ENCODE measurements around the gene MRPL1.
"Not testable (repeated sequence)": the region's sequence is repeated elsewhere in the genome, so short reads cannot be mapped to it uniquely, and the experiment has no call there.

Gene MRPL1

GRCh38 chr4:77963004-77963403 lies 100.4 kb downstream of the MRPL1 start:
- no peak for DNase-seq

GRCh38 chr4:77973657-77974056 lies 111.0 kb downstream of the MRPL1 start:
- not testable (repeated sequence) for DNase-seq

- not testable (repeated sequence) for DNase-seq
Observed at GRCh38 chr4:77982900-77983540, 120.4 kb downstream of the MRPL1 start.

GRCh38 chr4:77983612-77984311 lies 121.1 kb downstream of the MRPL1 start:
- not testable (repeated sequence) for DNase-seq

GRCh38 chr4:77989968-77990367 lies 127.3 kb downstream of the MRPL1 start:
- no peak for DNase-seq

GRCh38 chr4:77990456-77990855 lies 127.8 kb downstream of the MRPL1 start:
- DNase-seq: no peak

GRCh38 chr4:77990904-77991358 lies 128.3 kb downstream of the MRPL1 start:
- DNase-seq: no peak

GRCh38 chr4:77992581-77992980 lies 130.0 kb downstream of the MRPL1 start:
- DNase-seq: no peak

- no peak for DNase-seq
Observed at GRCh38 chr4:77994194-77994721, 131.6 kb downstream of the MRPL1 start.

GRCh38 chr4:77996076-77996475 lies 133.4 kb downstream of the MRPL1 start:
- no peak for DNase-seq

GRCh38 chr4:78001531-78001930 lies 138.9 kb downstream of the MRPL1 start:
- DNase-seq: no peak

GRCh38 chr4:78002260-78002659 lies 139.6 kb downstream of the MRPL1 start:
- no peak for DNase-seq
